A549 (cell line): ENCODE results near the gene DISC1. TPM values are rescaled to one million over a fixed set of nuclear protein-coding genes. Genes with fewer than 3 reads are reported as not detected.
"Not testable (repeated sequence)": the region's sequence is repeated elsewhere in the genome, so short reads cannot be mapped to it uniquely, and the experiment has no call there.

Experiments used
- ATAC-seq, 2 experiments: fragments of 200-7000 bp in 1 of 2; fragments of >200 bp in 1 of 2; cut with Nextera tagmentation in 1 of 2; cut with Tn5 transposase in 1 of 2; 3 replicates each; pipeline versions ENCODE4 v1.8.0 to v1.9.1; 2018 to 2020; ENCODE audit warnings: mild to moderate bottlenecking in 1 of 2, moderate library complexity in 1 of 2
- CTCF ChIA-PET: fragments of 300-600 bp; sonication (Branson Sonifier 250); formaldehyde crosslinking; extraction: SDS; loops from one replicate; lab custom pipeline; 2021; ENCODE audit warnings: antibody characterized with exemption, inconsistent platforms; lab: Yijun Ruan, JAX
- POLR2A ChIA-PET: fragments of 350-600 bp; formaldehyde crosslinking; extraction: SDS; loops from one replicate; lab custom pipeline; 2021; ENCODE audit warnings: antibody characterized with exemption, inconsistent platforms; lab: Yijun Ruan, JAX
- DNase-seq, 2 experiments: peaks; one replicate each; pipeline versions ENCODE4 v3.0.0 to v3.0.0-alpha.2; 2011 to 2016; ENCODE audit warnings: low read depth in 1 of 2, low spot score in 1 of 2
- FAIRE-seq: peaks from 2 replicates; lab custom pipeline; 2011; peaks lifted over from hg19 to GRCh38; lab: Jason Lieb, UNC
- H3K27ac ChIP-seq, 2 experiments: fragments of >200 bp; sonication (Bioruptor Twin); formaldehyde crosslinking; 3 replicates each; pipeline ENCODE4 v1.5.1; 2016 to 2017
- H3K4me1 ChIP-seq: fragments of >200 bp; sonication (Bioruptor Twin); formaldehyde crosslinking; 3 replicates; pipeline ENCODE4 v1.6.1; 2016
- H3K4me2 ChIP-seq: fragments of >200 bp; sonication (Bioruptor Twin); formaldehyde crosslinking; 3 replicates; pipeline ENCODE4 v1.6.1; 2016
- H3K4me3 ChIP-seq: fragments of >200 bp; sonication (Bioruptor Twin); formaldehyde crosslinking; 3 replicates; pipeline ENCODE4 v1.5.1; 2016
- H3K9me3 ChIP-seq: fragments of >200 bp; sonication (Bioruptor Twin); formaldehyde crosslinking; 3 replicates; pipeline ENCODE4 v1.6.1; 2016
- BHLHE40 ChIP-seq: IDR thresholded peaks from 2 replicates; pipeline ENCODE4 v1.6.1; 2012; ENCODE audit warnings: low read depth, low read length, inconsistent platforms
- FOSB ChIP-seq: fragments of 250-450 bp; sonication (Bioruptor Pico); IDR thresholded peaks from 2 replicates; pipeline ENCODE4 v1.5.0; 2020; ENCODE audit warnings: mild to moderate bottlenecking, moderate library complexity
- FOSL2 ChIP-seq, 2 experiments: fragments of 450-650 bp in 1 of 2; fragments of >200 bp in 1 of 2; sonication (Bioruptor Twin) in 1 of 2; formaldehyde crosslinking; IDR thresholded peaks; 2 replicates each; pipeline versions ENCODE4 v1.5.0 to v1.6.1; 2016 to 2020; ENCODE audit warnings: mild to moderate bottlenecking in 1 of 2, moderate library complexity in 1 of 2
- GATA3 ChIP-seq: IDR thresholded peaks from 2 replicates; pipeline ENCODE4 v1.6.1; 2012; ENCODE audit warnings: borderline replicate concordance
- HEYL ChIP-seq: fragments of 250-450 bp; sonication (Bioruptor Pico); IDR thresholded peaks from 2 replicates; pipeline ENCODE4 v1.8.0; 2021; ENCODE audit warnings: mild to moderate bottlenecking, moderate library complexity
- HOXA7 ChIP-seq: fragments of 250-450 bp; sonication (Bioruptor Pico); IDR thresholded peaks from 2 replicates; pipeline ENCODE4 v1.5.0; 2020; ENCODE audit warnings: mild to moderate bottlenecking, moderate library complexity
- HOXB13 ChIP-seq: fragments of 250-450 bp; sonication (Bioruptor Pico); IDR thresholded peaks from 2 replicates; pipeline ENCODE4 v1.5.0; 2020; ENCODE audit warnings: low read depth, mild to moderate bottlenecking, moderate library complexity
- JUN ChIP-seq, 2 experiments: fragments of >200 bp; sonication (Bioruptor Twin); formaldehyde crosslinking; IDR thresholded peaks; 2 replicates in 1 of 2; 3 replicates in 1 of 2; pipeline ENCODE4 v1.6.1; 2016 to 2017
- JUNB ChIP-seq: fragments of >200 bp; sonication (Bioruptor Twin); formaldehyde crosslinking; IDR thresholded peaks from 2 replicates; pipeline ENCODE4 v1.6.1; 2016
- KDM5A ChIP-seq: fragments of 200-600 bp; sonication (generic); IDR thresholded peaks from 2 replicates; pipeline ENCODE4 v1.6.1; 2016; ENCODE audit warnings: antibody characterized with exemption, mild to moderate bottlenecking
- NR3C1 ChIP-seq: fragments of >200 bp; sonication (Bioruptor Twin); formaldehyde crosslinking; IDR thresholded peaks from 3 replicates; pipeline ENCODE4 v1.6.1; 2017
- POLR2A ChIP-seq: IDR thresholded peaks from 2 replicates; pipeline ENCODE4 v1.6.1; 2012; ENCODE audit warnings: mild to moderate bottlenecking, low read length
- POLR2AphosphoS2 ChIP-seq: conservative IDR thresholded peaks from 2 replicates; pipeline ENCODE4 v1.6.1; 2012; ENCODE audit warnings: low read length, improper control_type of control experiment, inconsistent platforms
- RCOR1 ChIP-seq: fragments of 150-350 bp; IDR thresholded peaks from 2 replicates; pipeline ENCODE4 v1.6.1; 2014; ENCODE audit warnings: antibody characterized with exemption, low read length, low read depth
- TP53 ChIP-seq: fragments of 250-450 bp; sonication (Bioruptor Pico); IDR thresholded peaks from 2 replicates; pipeline ENCODE4 v1.5.0; 2021; ENCODE audit warnings: mild to moderate bottlenecking, moderate library complexity
- ZFP36 ChIP-seq: fragments of 450-650 bp; IDR thresholded peaks from 2 replicates; pipeline ENCODE4 v1.6.1; 2014; ENCODE audit warnings: borderline replicate concordance; ENCODE audit not compliant: partially characterized antibody
- WGBS: methylation state at CpG from one replicate; pipeline ENCODE4 v1.1.6; 2017; ENCODE audit errors: missing lambda C conversion rate; 5-methylcytosine and 5-hydroxymethylcytosine counted together
- polyA plus RNA-seq, 4 experiments: library from polyadenylated mRNA; depleted of rRNA in 3 of 4; stranded (reverse); fragments of >200 nt; fragmentation: RNase III in 1 of 4; extraction: RNeasy Plus Mini Kit Qiagen cat#74134 plus additional on column Dnase treatment in 1 of 4; gene quantifications; 2 replicates in 3 of 4; 3 replicates in 1 of 4; pipeline ENCODE4 v1.2.3, GENCODE V29; 2011 to 2017
- TF ChIP-seq, protein P1 (sequence below): fragments of 150-350 bp; IDR thresholded peaks from 2 replicates; pipeline ENCODE4 v1.6.1; 2014; ENCODE audit warnings: low read depth, mild to moderate bottlenecking, low read length
- TF ChIP-seq, protein P2 (sequence below): IDR thresholded peaks from 2 replicates; pipeline ENCODE4 v1.6.1; 2012
- TF ChIP-seq, protein P3 (sequence below): fragments of >200 bp; sonication (Bioruptor Twin); formaldehyde crosslinking; IDR thresholded peaks from 3 replicates; pipeline ENCODE4 v1.5.1; 2016
- TF ChIP-seq, protein P4 (sequence below): fragments of 250-450 bp; sonication (Bioruptor Pico); IDR thresholded peaks from 2 replicates; pipeline ENCODE4 v1.5.0; 2021; ENCODE audit warnings: mild to moderate bottlenecking, moderate library complexity, borderline replicate concordance
- TF ChIP-seq, protein P5 (sequence below): fragments of 450-650 bp; IDR thresholded peaks from 2 replicates; pipeline ENCODE4 v1.6.1; 2014; ENCODE audit warnings: antibody characterized with exemption
- TF ChIP-seq, protein P6 (sequence below): fragments of 200-600 bp; sonication (generic); IDR thresholded peaks from 2 replicates; pipeline ENCODE4 v1.6.1; 2016; ENCODE audit warnings: antibody characterized with exemption, mild to moderate bottlenecking, moderate library complexity

The DISC1 gene
- polyA plus RNA-seq, 2 of the 4 experiments (the other 2 are of a cell fraction) = 0.39 to 0.74 TPM

DNA sequence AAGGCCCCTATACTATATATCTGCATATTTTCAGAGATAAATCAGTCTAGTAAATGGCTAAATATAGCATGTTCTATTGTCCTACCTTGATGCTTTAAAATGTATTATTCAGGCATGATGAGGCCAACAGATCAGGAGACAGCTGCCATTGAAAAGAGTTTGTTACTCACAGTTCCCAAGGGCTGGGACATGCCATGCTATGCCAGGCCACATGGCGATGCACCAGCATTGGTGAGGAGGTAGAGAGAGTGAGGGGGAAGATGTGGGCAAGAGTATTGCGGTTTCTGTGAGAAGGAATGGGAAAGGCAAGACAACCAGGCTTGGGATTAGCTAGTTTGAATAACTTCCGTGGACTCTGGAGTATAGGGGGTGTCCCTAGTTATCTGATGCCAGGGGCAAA lies 316.5 kb downstream of the DISC1 start:
- CTCF ChIA-PET = interaction anchor here (1.7 kb wide), 1 partner anchor 9 kb away, joined by 5 read pairs; no protein-coding TSS in a partner anchor
- Histone ChIP-seq H3K4me1 (no peaks in the 10 kb centered on the region), H3K27ac (no peak overlapping the region)
- no peak for ATAC-seq
- TF ChIP-seq, protein P1, sequence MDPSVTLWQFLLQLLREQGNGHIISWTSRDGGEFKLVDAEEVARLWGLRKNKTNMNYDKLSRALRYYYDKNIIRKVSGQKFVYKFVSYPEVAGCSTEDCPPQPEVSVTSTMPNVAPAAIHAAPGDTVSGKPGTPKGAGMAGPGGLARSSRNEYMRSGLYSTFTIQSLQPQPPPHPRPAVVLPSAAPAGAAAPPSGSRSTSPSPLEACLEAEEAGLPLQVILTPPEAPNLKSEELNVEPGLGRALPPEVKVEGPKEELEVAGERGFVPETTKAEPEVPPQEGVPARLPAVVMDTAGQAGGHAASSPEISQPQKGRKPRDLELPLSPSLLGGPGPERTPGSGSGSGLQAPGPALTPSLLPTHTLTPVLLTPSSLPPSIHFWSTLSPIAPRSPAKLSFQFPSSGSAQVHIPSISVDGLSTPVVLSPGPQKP = no peak
- TF ChIP-seq HOXA7 (CRISPR knock-in tag) = no peak
- TF ChIP-seq, protein P2, sequence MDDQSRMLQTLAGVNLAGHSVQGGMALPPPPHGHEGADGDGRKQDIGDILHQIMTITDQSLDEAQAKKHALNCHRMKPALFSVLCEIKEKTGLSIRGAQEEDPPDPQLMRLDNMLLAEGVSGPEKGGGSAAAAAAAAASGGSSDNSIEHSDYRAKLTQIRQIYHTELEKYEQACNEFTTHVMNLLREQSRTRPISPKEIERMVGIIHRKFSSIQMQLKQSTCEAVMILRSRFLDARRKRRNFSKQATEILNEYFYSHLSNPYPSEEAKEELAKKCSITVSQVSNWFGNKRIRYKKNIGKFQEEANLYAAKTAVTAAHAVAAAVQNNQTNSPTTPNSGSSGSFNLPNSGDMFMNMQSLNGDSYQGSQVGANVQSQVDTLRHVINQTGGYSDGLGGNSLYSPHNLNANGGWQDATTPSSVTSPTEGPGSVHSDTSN = no peak
- TF ChIP-seq, all 56 proteins: peak for 0
- WGBS = 74% methylated on average over 3 of the region's 3 CpGs
- DNase-seq = no peak
- Histone ChIP-seq H3K4me2 (no peak overlapping the region), H3K4me3 (no peak overlapping the region), H3K9me3 (no peaks in the 10 kb centered on the region)
- FAIRE-seq = no peak
- POLR2A ChIA-PET = no interaction called here

DNA sequence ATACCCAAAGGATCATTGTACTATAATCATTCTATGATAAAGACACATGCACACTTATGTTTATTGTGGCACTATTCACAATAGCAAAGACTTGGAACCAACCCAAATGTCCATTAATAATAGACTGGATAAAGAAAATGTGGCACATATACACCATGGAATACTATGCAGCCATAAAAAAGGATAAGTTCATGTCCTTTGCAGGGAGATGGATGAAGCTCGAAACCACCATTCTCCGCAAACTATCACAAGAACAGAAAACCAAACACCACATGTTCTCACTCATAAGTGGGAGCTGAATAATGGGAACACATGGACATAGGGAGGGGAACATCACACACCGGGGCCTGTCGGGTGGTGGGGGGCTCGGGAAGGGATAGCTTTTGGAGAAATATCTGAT lies 321.5 kb downstream of the DISC1 start:
- not testable (repeated sequence) for FAIRE-seq

DNA sequence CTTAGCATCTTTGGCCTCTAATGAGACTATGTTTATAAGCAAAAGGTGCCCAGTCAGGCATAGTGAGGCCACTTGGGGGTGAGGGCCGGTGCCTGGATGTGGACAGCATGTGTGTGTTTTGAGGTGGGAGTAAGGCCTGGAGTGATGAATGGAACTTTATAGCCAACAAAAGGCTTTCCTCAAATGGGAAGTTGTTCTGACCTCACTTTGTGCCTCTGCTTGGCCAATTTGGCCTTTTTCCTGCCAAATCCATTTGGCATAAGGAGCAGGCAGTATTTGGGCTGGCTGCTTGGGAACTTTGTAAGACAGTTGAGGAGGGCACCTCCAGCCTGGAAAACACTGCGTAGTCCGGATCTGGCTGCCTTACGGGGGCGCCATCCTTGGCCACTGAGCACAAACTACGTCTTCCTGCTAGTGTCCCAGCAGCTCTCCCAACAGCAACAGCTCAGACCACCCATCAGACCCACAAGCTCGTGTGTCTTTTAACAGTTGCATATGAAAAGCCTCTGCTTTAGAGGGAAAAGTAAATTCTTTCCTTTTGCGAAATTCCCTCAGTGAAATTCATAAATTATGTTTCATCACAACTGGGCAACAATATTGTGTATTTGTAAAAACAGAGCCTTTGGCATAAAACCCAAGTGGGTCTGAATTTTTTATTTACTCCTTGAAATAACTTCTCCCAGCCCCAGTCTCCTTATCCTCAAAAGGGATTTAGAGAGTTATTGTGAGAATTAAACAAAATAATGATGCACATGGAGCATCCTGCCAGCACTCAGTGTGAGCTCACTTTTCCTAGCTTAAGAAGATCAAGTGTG lies 322.9 kb downstream of the DISC1 start:
- FAIRE-seq (no peak), ATAC-seq (no peak), DNase-seq (no peak)
- Histone ChIP-seq H3K9me3 (no peaks in the 10 kb centered on the region), H3K4me2 (no peak overlapping the region), H3K4me1 (no peaks in the 10 kb centered on the region), H3K4me3 (no peak overlapping the region), H3K27ac (no peak overlapping the region)
- ChIA-PET POLR2A (no interaction called here), CTCF (interaction anchor here (1.0 kb wide), 1 partner anchor 35 kb away, joined by 3 read pairs; no protein-coding TSS in a partner anchor)
- TF ChIP-seq BHLHE40 (no peak), JUN (IDR thresholded peaks at IDR 0.05) (no peak), POLR2AphosphoS2 (no peak), ZFP36 (no peak), FOSL2 (IDR thresholded peaks at IDR 0.05) (no peak), FOSL2 (CRISPR knock-in tag; IDR thresholded peaks at IDR 0.05) (no peak), NR3C1 (no peak), TP53 (CRISPR knock-in tag) (no peak), POLR2A (no peak), HOXB13 (CRISPR knock-in tag) (no peak), FOSB (CRISPR knock-in tag) (no peak), KDM5A (no peak), HEYL (CRISPR knock-in tag) (no peak), GATA3 (no peak), JUNB (no peak), RCOR1 (no peak)
- TF ChIP-seq, protein P3, sequence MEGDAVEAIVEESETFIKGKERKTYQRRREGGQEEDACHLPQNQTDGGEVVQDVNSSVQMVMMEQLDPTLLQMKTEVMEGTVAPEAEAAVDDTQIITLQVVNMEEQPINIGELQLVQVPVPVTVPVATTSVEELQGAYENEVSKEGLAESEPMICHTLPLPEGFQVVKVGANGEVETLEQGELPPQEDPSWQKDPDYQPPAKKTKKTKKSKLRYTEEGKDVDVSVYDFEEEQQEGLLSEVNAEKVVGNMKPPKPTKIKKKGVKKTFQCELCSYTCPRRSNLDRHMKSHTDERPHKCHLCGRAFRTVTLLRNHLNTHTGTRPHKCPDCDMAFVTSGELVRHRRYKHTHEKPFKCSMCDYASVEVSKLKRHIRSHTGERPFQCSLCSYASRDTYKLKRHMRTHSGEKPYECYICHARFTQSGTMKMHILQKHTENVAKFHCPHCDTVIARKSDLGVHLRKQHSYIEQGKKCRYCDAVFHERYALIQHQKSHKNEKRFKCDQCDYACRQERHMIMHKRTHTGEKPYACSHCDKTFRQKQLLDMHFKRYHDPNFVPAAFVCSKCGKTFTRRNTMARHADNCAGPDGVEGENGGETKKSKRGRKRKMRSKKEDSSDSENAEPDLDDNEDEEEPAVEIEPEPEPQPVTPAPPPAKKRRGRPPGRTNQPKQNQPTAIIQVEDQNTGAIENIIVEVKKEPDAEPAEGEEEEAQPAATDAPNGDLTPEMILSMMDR = no peak
- TF ChIP-seq, protein P4, sequence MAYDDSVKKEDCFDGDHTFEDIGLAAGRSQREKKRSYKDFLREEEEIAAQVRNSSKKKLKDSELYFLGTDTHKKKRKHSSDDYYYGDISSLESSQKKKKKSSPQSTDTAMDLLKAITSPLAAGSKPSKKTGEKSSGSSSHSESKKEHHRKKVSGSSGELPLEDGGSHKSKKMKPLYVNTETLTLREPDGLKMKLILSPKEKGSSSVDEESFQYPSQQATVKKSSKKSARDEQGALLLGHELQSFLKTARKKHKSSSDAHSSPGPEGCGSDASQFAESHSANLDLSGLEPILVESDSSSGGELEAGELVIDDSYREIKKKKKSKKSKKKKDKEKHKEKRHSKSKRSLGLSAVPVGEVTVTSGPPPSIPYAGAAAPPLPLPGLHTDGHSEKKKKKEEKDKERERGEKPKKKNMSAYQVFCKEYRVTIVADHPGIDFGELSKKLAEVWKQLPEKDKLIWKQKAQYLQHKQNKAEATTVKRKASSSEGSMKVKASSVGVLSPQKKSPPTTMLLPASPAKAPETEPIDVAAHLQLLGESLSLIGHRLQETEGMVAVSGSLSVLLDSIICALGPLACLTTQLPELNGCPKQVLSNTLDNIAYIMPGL (CRISPR knock-in tag) = no peak
- TF ChIP-seq, protein P5, sequence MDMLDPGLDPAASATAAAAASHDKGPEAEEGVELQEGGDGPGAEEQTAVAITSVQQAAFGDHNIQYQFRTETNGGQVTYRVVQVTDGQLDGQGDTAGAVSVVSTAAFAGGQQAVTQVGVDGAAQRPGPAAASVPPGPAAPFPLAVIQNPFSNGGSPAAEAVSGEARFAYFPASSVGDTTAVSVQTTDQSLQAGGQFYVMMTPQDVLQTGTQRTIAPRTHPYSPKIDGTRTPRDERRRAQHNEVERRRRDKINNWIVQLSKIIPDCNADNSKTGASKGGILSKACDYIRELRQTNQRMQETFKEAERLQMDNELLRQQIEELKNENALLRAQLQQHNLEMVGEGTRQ = no peak
- TF ChIP-seq, protein P6, sequence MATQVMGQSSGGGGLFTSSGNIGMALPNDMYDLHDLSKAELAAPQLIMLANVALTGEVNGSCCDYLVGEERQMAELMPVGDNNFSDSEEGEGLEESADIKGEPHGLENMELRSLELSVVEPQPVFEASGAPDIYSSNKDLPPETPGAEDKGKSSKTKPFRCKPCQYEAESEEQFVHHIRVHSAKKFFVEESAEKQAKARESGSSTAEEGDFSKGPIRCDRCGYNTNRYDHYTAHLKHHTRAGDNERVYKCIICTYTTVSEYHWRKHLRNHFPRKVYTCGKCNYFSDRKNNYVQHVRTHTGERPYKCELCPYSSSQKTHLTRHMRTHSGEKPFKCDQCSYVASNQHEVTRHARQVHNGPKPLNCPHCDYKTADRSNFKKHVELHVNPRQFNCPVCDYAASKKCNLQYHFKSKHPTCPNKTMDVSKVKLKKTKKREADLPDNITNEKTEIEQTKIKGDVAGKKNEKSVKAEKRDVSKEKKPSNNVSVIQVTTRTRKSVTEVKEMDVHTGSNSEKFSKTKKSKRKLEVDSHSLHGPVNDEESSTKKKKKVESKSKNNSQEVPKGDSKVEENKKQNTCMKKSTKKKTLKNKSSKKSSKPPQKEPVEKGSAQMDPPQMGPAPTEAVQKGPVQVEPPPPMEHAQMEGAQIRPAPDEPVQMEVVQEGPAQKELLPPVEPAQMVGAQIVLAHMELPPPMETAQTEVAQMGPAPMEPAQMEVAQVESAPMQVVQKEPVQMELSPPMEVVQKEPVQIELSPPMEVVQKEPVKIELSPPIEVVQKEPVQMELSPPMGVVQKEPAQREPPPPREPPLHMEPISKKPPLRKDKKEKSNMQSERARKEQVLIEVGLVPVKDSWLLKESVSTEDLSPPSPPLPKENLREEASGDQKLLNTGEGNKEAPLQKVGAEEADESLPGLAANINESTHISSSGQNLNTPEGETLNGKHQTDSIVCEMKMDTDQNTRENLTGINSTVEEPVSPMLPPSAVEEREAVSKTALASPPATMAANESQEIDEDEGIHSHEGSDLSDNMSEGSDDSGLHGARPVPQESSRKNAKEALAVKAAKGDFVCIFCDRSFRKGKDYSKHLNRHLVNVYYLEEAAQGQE = no peak
- 83% methylated on average over 8 of the region's 8 CpGs for WGBS

More for the DNA sequence above, 321.5 kb downstream of the DISC1 start:
- H3K4me3 ChIP-seq, ATAC-seq, H3K9me3 ChIP-seq, H3K4me1 ChIP-seq, POLR2A ChIA-PET, DNase-seq, H3K4me2 ChIP-seq, H3K27ac ChIP-seq, CTCF ChIA-PET: not testable (repeated sequence)
- 76% methylated on average over 5 of the region's 5 CpGs for WGBS
